Progenitor cell of endocrine pancreas (in vitro differentiated cells): Measurements from ENCODE around the gene SLC9A9. TPM values are rescaled to one million over a fixed set of nuclear protein-coding genes. Genes with fewer than 3 reads are reported as not detected.

Experiments used
- DNase-seq: peaks from one replicate; pipeline ENCODE4 v3.0.0; 2021; ENCODE audit warnings: low spot score; ENCODE audit not compliant: unreplicated experiment
- H3K27ac Mint-ChIP-seq: 2 replicates; pipeline ENCODE4 v1.8.0; 2021; ENCODE audit warnings: mild to moderate bottlenecking, moderate library complexity, mixed read lengths
- H3K27me3 Mint-ChIP-seq: 2 replicates; pipeline ENCODE4 v1.8.0; 2021; ENCODE audit warnings: mixed read lengths
- H3K36me3 Mint-ChIP-seq: 2 replicates; pipeline ENCODE4 v1.8.0; 2022; ENCODE audit warnings: mixed read lengths; ENCODE audit not compliant: insufficient read depth
- H3K4me1 Mint-ChIP-seq: 2 replicates; pipeline ENCODE4 v1.8.0; 2021; ENCODE audit warnings: low read depth, mixed read lengths
- H3K4me3 Mint-ChIP-seq: 2 replicates; pipeline ENCODE4 v1.8.0; 2021; ENCODE audit warnings: low read depth, mild to moderate bottlenecking, moderate library complexity, mixed read lengths
- H3K9me3 Mint-ChIP-seq: 2 replicates; pipeline ENCODE4 v1.8.0; 2021; ENCODE audit warnings: low read depth, mixed read lengths
- CTCF ChIP-seq: fragments of 200-600 bp; sonication (generic); IDR thresholded peaks from one replicate; pipeline ENCODE4 v1.5.0; 2021; ENCODE audit warnings: antibody characterized with exemption, mild to moderate bottlenecking; ENCODE audit not compliant: unreplicated experiment
- total RNA-seq: library from RNA; stranded (reverse); gene quantifications from 2 replicates; pipeline ENCODE4 v1.2.1, GENCODE V29; 2021

Gene SLC9A9
- total RNA-seq, 1 donor from 2014 or later = 0.17 TPM

- Mint-ChIP-seq H3K36me3 (no peaks in the 10 kb centered on the region), H3K4me1 (peaks cover 3% of the 10 kb centered on the region)
These were observed 505.2 kb downstream of the SLC9A9 start for GRCh38 chr3:143343031-143343430.

GRCh38 chr3:143339451-143339850, 508.8 kb downstream of the SLC9A9 start:
- Mint-ChIP-seq H3K4me3 (no peak overlapping the region), H3K27ac (no peak overlapping the region), H3K27me3 (no peaks in the 10 kb centered on the region), H3K36me3 (no peaks in the 10 kb centered on the region), H3K9me3 (peaks cover 3% of the 10 kb centered on the region), H3K4me1 (peaks cover 8% of the 10 kb centered on the region)
- no peak for TF ChIP-seq CTCF
- DNase-seq = no peak

More at GRCh38 chr3:143343031-143343430, 505.2 kb downstream of the SLC9A9 start:
- Mint-ChIP-seq H3K4me3 (no peak overlapping the region), H3K27me3 (no peaks in the 10 kb centered on the region), H3K27ac (no peak overlapping the region), H3K9me3 (no peaks in the 10 kb centered on the region)
- TF ChIP-seq CTCF = no peak
- DNase-seq = no peak

GRCh38 chr3:143337387-143337786, 510.9 kb downstream of the SLC9A9 start:
- Mint-ChIP-seq H3K27me3 (no peaks in the 10 kb centered on the region), H3K36me3 (no peaks in the 10 kb centered on the region), H3K4me1 (peaks cover 8% of the 10 kb centered on the region), H3K27ac (no peak overlapping the region), H3K4me3 (no peak overlapping the region), H3K9me3 (peaks cover 3% of the 10 kb centered on the region)
- no peak for TF ChIP-seq CTCF
- no peak for DNase-seq

GRCh38 chr3:143334231-143334630, 514.0 kb downstream of the SLC9A9 start:
- no peak for TF ChIP-seq CTCF
- peaks cover 3% of the 10 kb centered on the region for H3K9me3 Mint-ChIP-seq
- no peak for DNase-seq

GRCh38 chr3:143333367-143333766, 514.9 kb downstream of the SLC9A9 start:
- H3K36me3 Mint-ChIP-seq = no peaks in the 10 kb centered on the region
- peaks cover 3% of the 10 kb centered on the region for H3K9me3 Mint-ChIP-seq
- H3K4me3 Mint-ChIP-seq = no peak overlapping the region
- peaks cover 3% of the 10 kb centered on the region for H3K27me3 Mint-ChIP-seq
- peaks cover 13% of the 10 kb centered on the region for H3K4me1 Mint-ChIP-seq
- DNase-seq = no peak
- TF ChIP-seq CTCF = no peak
- H3K27ac Mint-ChIP-seq = no peak overlapping the region

More at GRCh38 chr3:143334231-143334630, 514.0 kb downstream of the SLC9A9 start:
- Mint-ChIP-seq H3K36me3 (no peaks in the 10 kb centered on the region), H3K27me3 (peaks cover 3% of the 10 kb centered on the region), H3K27ac (no peak overlapping the region), H3K4me3 (no peak overlapping the region), H3K4me1 (peaks cover 13% of the 10 kb centered on the region)
